K562 (cell line): ENCODE data around the gene C10orf143. TPM values are rescaled to one million over a fixed set of nuclear protein-coding genes. Genes with fewer than 3 reads are reported as not detected.

Experiments
- E2F1 ChIP-seq: sonication (generic); formaldehyde crosslinking; IDR thresholded peaks from 2 replicates; pipeline ENCODE4 v1.8.1; 2023; ENCODE audit warnings: mild to moderate bottlenecking, missing genetic modification reagents, moderate library complexity
- ELF1 ChIP-seq: fragments of 200-800 bp; sonication (Bioruptor generic); IDR thresholded peaks from 2 replicates; pipeline ENCODE4 v1.6.1; 2016; ENCODE audit warnings: missing genetic modification characterization, missing compliant biosample characterization
- FOXJ2 ChIP-seq: fragments of 200-800 bp; sonication (Bioruptor generic); IDR thresholded peaks from 2 replicates; pipeline ENCODE4 v1.6.1; 2016; ENCODE audit warnings: missing genetic modification characterization, missing compliant biosample characterization
- KDM2B ChIP-seq: fragments of 250-450 bp; sonication (Bioruptor Pico); IDR thresholded peaks from 2 replicates; pipeline ENCODE4 v1.8.0; 2021; ENCODE audit warnings: mild to moderate bottlenecking, moderate library complexity
- MAFG ChIP-seq: fragments of 450-650 bp; conservative IDR thresholded peaks from 2 replicates; pipeline ENCODE4 v1.6.1; 2016; ENCODE audit warnings: missing genetic modification characterization, missing compliant biosample characterization
- MBD1 ChIP-seq: fragments of 250-450 bp; sonication (Bioruptor Pico); IDR thresholded peaks from 2 replicates; pipeline ENCODE4 v1.8.0; 2022; ENCODE audit warnings: inconsistent platforms
- MGA ChIP-seq: fragments of 450-650 bp; IDR thresholded peaks from 2 replicates; pipeline ENCODE4 v1.6.1; 2016; ENCODE audit warnings: mild to moderate bottlenecking, moderate library complexity
- NFE2L1 ChIP-seq: fragments of 450-650 bp; IDR thresholded peaks from 2 replicates; pipeline ENCODE4 v1.6.1; 2016; ENCODE audit warnings: missing genetic modification characterization, low read depth, mild to moderate bottlenecking, missing compliant biosample characterization, moderate library complexity, borderline replicate concordance
- NFIC ChIP-seq: fragments of 450-650 bp; IDR thresholded peaks from 2 replicates; pipeline ENCODE4 v1.6.1; 2017; ENCODE audit warnings: mild to moderate bottlenecking, inconsistent platforms
- PML ChIP-seq: IDR thresholded peaks from 2 replicates; pipeline ENCODE4 v1.6.1; 2012; ENCODE audit warnings: low read length, inconsistent platforms
- RNF2 ChIP-seq: sonication (generic); IDR thresholded peaks from 2 replicates; pipeline ENCODE4 v1.6.1; 2016
- polyA plus RNA-seq, 8 experiments: library from polyadenylated mRNA; depleted of rRNA in 4 of 8; stranded (reverse) in 5 of 8; unstranded in 3 of 8; fragments of >200 nt; fragmentation: Nextera tagmentation in 2 of 8; fragmentation: Illumina TruSeq in 1 of 8; extraction: Ambion mirVana in 2 of 8; extraction: Trizol in 1 of 8; gene quantifications; 2 replicates each; pipeline versions ENCODE4 v1.2.1 to v1.2.3, GENCODE V29; 2011 to 2014; ENCODE audit warnings: inconsistent platforms in 1 of 8, missing spikeins in 1 of 8
- total RNA-seq, 7 experiments: library from RNA; depleted of rRNA in 6 of 7; stranded (reverse); fragments of >200 nt in 6 of 7; fragmentation: Illumina TruSeq in 2 of 7; extraction: Trizol in 2 of 7; gene quantifications; 2 replicates each; pipeline versions ENCODE4 v1.2.1 to v1.2.3, GENCODE V29; 2011 to 2021; ENCODE audit warnings: low replicate concordance in 1 of 7

The C10orf143 gene
- total and polyA plus RNA-seq, 9 of the 15 experiments (the other 6 are each of a cell fraction or from before 2014, with no cell fraction given): 0.07 to 0.42 (median 0.25) TPM; not detected in 2

GRCh38 chr10:130136226-130137089 is 25.8 kb upstream of the C10orf143 start, which contains the start of gene GLRX3 (continued):
- no peak for TF ChIP-seq MBD1 (CRISPR knock-in tag)
- TF ChIP-seq MGA: no peak
- TF ChIP-seq NFIC: no peak
- no peak for TF ChIP-seq E2F1 (CRISPR knock-in tag)
- no peak for TF ChIP-seq FOXJ2 (tag)
- no peak for TF ChIP-seq PML
- no peak for TF ChIP-seq KDM2B
- no peak for TF ChIP-seq RNF2
- TF ChIP-seq NFE2L1 (tag): no peak
- TF ChIP-seq ELF1: no peak
- TF ChIP-seq MAFG (tag): no peak
